ENCODE results near the gene TMEM150C.
A peak's percentile ranks its signal among the peaks of the same experiment; 100 is the strongest.

Gene TMEM150C

DNA sequence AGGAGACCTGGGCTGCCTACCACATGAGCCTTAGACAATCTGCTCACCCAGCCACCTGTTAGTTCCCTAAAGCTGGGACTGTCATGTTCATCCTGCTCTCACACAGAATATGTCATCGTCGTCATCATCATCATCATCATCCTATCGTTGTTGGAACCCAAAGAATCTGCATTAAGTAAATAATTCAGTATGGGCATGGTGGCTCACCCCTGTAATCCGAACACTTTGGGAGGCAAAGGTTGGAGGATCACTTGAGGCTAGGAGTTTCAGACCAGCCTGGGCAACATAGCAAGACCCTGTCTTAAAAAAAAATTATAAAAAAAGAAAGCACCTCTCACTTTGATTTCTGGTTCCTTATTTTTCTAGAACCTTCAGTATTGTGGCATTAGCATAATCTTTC lies 125.0 kb downstream of the TMEM150C start:
- ATAC-seq (ENCODE audit: low read depth) (no peak), DNase-seq (ENCODE audit: low spot score) (no peak)
- peaks cover 26% of the 10 kb centered on the region; the same call in 1 of the 2 replicates for H3K36me3 ChIP-seq (ENCODE audit: low read depth)
- H3K4me3 ChIP-seq (ENCODE audit: severe bottlenecking), result no peak overlapping the region
- peak overlapping the region; percentile 76 for H3K27ac ChIP-seq (ENCODE audit: poor library complexity, severe bottlenecking)
- TF ChIP-seq, protein P1, sequence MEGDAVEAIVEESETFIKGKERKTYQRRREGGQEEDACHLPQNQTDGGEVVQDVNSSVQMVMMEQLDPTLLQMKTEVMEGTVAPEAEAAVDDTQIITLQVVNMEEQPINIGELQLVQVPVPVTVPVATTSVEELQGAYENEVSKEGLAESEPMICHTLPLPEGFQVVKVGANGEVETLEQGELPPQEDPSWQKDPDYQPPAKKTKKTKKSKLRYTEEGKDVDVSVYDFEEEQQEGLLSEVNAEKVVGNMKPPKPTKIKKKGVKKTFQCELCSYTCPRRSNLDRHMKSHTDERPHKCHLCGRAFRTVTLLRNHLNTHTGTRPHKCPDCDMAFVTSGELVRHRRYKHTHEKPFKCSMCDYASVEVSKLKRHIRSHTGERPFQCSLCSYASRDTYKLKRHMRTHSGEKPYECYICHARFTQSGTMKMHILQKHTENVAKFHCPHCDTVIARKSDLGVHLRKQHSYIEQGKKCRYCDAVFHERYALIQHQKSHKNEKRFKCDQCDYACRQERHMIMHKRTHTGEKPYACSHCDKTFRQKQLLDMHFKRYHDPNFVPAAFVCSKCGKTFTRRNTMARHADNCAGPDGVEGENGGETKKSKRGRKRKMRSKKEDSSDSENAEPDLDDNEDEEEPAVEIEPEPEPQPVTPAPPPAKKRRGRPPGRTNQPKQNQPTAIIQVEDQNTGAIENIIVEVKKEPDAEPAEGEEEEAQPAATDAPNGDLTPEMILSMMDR (IDR thresholded peaks at IDR 0.05; ENCODE audit: poor library complexity, severe bottlenecking), result no peak
- H3K9me3 ChIP-seq (ENCODE audit: severe bottlenecking), result no peaks in the 10 kb centered on the region
- no peaks in the 10 kb centered on the region for H3K27me3 ChIP-seq (ENCODE audit: insufficient read depth, poor library complexity, severe bottlenecking)
- peaks cover 38% of the 10 kb centered on the region for H3K4me1 ChIP-seq (ENCODE audit: insufficient read depth, poor library complexity, severe bottlenecking)

DNA sequence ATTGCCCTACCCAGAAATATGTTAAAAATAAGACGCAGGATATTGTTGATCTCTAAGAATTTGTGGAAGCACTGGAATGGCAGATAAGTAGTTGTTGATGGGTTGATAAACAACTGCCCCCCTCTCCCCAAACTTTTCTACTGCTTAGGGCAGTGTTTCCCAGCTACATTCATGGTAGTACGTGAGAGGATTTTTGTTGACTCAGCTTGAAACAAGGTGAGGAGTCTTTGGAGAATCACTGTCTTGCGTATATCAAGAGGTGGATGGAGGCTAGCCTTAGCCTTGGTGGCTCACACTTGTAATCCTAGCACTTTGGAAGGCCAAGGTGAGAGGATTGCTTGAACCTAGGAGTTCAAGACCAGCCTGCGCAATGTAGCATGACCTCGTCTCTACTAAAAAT lies 125.7 kb downstream of the TMEM150C start:
- Histone ChIP-seq H3K9me3 (ENCODE audit: severe bottlenecking) (no peaks in the 10 kb centered on the region), H3K36me3 (ENCODE audit: low read depth) (peaks cover 26% of the 10 kb centered on the region; the same call in 1 of the 2 replicates), H3K27ac (ENCODE audit: poor library complexity, severe bottlenecking) (peak overlapping the region; percentile 76), H3K4me3 (ENCODE audit: severe bottlenecking) (no peak overlapping the region), H3K4me1 (ENCODE audit: insufficient read depth, poor library complexity, severe bottlenecking) (peaks cover 38% of the 10 kb centered on the region), H3K27me3 (ENCODE audit: insufficient read depth, poor library complexity, severe bottlenecking) (no peaks in the 10 kb centered on the region)
- ATAC-seq (ENCODE audit: low read depth), result no peak
- TF ChIP-seq, protein P1 (IDR thresholded peaks at IDR 0.05; ENCODE audit: poor library complexity, severe bottlenecking), result no peak
- no peak for DNase-seq (ENCODE audit: low spot score)

DNA sequence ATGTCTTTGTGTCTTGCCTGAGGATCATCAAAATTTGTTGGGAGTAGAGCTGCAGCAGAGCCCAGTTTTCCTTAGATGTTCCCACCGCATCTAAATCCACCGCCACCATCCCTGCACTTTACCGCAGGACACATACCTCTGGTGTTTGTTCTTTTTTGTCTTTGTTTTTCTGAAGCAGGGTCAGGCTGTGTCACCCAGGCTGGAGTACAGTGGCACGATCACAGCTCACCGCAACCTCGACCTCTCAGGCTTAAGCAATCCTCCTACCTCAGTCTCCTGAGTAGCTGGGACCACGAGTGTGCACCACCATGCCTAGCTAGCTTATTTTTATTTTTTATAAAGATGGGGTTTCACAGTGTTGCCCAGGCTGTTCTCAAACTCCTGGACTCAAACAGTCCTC lies 126.8 kb downstream of the TMEM150C start:
- TF ChIP-seq, protein P1 (IDR thresholded peaks at IDR 0.05; ENCODE audit: poor library complexity, severe bottlenecking), result no peak
- Histone ChIP-seq H3K4me1 (ENCODE audit: insufficient read depth, poor library complexity, severe bottlenecking) (peaks cover 38% of the 10 kb centered on the region), H3K27me3 (ENCODE audit: insufficient read depth, poor library complexity, severe bottlenecking) (no peaks in the 10 kb centered on the region), H3K27ac (ENCODE audit: poor library complexity, severe bottlenecking) (no peak overlapping the region), H3K4me3 (ENCODE audit: severe bottlenecking) (no peak overlapping the region), H3K36me3 (ENCODE audit: low read depth) (peaks cover 26% of the 10 kb centered on the region; the same call in 1 of the 2 replicates), H3K9me3 (ENCODE audit: severe bottlenecking) (no peaks in the 10 kb centered on the region)
- ATAC-seq (ENCODE audit: low read depth) (no peak), DNase-seq (ENCODE audit: low spot score) (no peak)

DNA sequence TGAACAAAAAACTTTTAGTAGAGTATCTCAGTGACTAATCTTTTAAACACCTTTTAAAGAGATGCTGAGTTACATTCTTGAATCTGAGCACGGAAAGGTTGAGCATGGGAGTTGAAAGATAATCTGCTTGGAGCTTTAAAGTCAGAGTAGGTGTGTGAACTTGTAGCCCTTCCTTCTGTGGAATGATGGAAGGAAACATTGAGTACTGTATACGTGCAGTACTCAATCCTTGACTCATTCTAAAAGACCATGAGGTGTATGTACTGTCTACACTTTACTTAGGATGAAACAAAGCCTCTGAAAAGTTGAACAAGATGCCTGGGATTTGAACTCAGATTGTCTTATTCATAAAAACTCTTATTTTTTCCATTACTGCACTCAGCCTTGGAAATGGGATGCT lies 128.0 kb downstream of the TMEM150C start:
- DNase-seq (ENCODE audit: low spot score) (no peak), ATAC-seq (ENCODE audit: low read depth) (no peak)
- Histone ChIP-seq H3K9me3 (ENCODE audit: severe bottlenecking) (no peaks in the 10 kb centered on the region), H3K4me1 (ENCODE audit: insufficient read depth, poor library complexity, severe bottlenecking) (peaks cover 38% of the 10 kb centered on the region), H3K27me3 (ENCODE audit: insufficient read depth, poor library complexity, severe bottlenecking) (no peaks in the 10 kb centered on the region), H3K4me3 (ENCODE audit: severe bottlenecking) (no peak overlapping the region), H3K36me3 (ENCODE audit: low read depth) (peaks cover 23% of the 10 kb centered on the region), H3K27ac (ENCODE audit: poor library complexity, severe bottlenecking) (no peak overlapping the region)
- TF ChIP-seq, protein P1 (IDR thresholded peaks at IDR 0.05; ENCODE audit: poor library complexity, severe bottlenecking), result no peak
